ENCODE results near the gene ATP8B1.
"Not testable (repeated sequence)": the region's sequence is repeated elsewhere in the genome, so short reads cannot be mapped to it uniquely, and the experiment has no call there.

ATP8B1 gene

DNA sequence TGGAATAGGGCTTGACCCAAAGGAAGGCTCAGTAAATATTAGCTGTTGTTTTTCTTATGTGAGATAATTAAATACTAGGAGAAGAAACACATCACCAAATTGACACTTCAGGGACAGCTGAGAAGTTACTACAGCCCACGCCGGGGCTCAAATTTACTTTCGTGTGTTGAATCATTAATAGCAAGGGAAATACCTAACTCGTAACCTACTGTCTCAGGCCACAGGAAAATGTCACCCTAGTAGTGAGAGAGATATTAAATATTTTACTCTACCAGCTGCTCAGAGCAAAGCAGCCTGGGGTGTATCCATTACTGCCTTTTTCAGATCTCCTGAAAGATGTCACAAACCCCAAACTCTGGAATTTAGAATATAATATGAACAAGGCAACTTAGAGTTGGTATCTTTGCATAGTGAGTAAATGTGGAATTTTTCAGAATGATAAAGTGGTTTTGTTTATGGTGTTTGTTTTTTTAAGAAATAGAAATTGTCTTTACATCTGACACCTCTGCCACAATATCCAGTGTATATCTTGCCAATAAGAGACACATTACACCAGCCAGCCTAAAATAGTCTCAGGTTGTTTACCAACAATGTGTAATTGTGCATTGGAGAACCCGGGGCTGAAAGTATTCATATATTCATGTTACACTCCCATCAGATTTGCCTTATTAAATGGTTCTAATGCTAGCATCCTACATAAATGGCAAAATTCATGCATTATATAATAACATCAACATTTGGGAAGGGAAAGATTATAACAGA, 48.4 kb downstream of the ATP8B1 start:
- Histone ChIP-seq H3K9ac (ENCODE audit: low read depth, low read length) (no peak overlapping the region), H3K4me1 (ENCODE audit: insufficient read depth, low read length) (no peaks in the 10 kb centered on the region), H3K9me3 (ENCODE audit: control insufficient read depth, insufficient read depth, low read length) (no peaks in the 10 kb centered on the region; the same call in 1 of the 2 replicates), H3K36me3 (ENCODE audit: insufficient read depth, low read length) (no peaks in the 10 kb centered on the region)

GRCh38 chr18:57753063-57753462, 50.1 kb downstream of the ATP8B1 start:
- H3K4me1 ChIP-seq (ENCODE audit: insufficient read depth, low read length): peaks cover 17% of the 10 kb centered on the region
- H3K36me3 ChIP-seq (ENCODE audit: insufficient read depth, low read length): no peaks in the 10 kb centered on the region
- no peak overlapping the region for H3K9ac ChIP-seq (ENCODE audit: low read depth, low read length)
- H3K9me3 ChIP-seq (ENCODE audit: control insufficient read depth, insufficient read depth, low read length): no peaks in the 10 kb centered on the region

DNA sequence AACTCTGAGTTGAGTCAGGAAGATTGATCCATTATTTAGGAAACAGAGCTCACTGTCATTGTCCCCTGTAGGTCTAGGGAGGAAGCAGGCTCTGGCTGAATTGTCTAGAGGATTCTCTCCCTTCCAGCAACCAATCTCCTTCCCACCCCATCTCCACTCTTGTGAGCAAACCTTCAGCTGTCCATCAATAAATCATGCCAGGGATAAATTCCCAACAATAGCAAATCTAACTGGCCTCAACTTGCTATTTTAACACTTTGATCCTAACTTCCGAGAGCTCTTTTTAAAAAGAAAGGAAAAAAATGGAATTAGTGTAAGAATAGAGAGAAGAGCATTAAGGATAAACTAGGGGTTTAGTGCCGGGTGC, 53.5 kb downstream of the ATP8B1 start:
- no peaks in the 10 kb centered on the region for H3K9me3 ChIP-seq (ENCODE audit: control insufficient read depth, insufficient read depth, low read length)
- H3K36me3 ChIP-seq (ENCODE audit: insufficient read depth, low read length): no peaks in the 10 kb centered on the region
- no peak overlapping the region for H3K9ac ChIP-seq (ENCODE audit: low read depth, low read length)
- H3K4me1 ChIP-seq (ENCODE audit: insufficient read depth, low read length): peaks cover 22% of the 10 kb centered on the region

- H3K36me3 ChIP-seq (ENCODE audit: insufficient read depth, low read length): no peaks in the 10 kb centered on the region
- no peak overlapping the region for H3K9ac ChIP-seq (ENCODE audit: low read depth, low read length)
- H3K9me3 ChIP-seq (ENCODE audit: control insufficient read depth, insufficient read depth, low read length): no peaks in the 10 kb centered on the region
- H3K4me1 ChIP-seq (ENCODE audit: insufficient read depth, low read length): peaks cover 22% of the 10 kb centered on the region
Measured at GRCh38 chr18:57748770-57749603, 54.1 kb downstream of the ATP8B1 start.

GRCh38 chr18:57747809-57748680, 55.1 kb downstream of the ATP8B1 start:
- Histone ChIP-seq H3K4me1 (ENCODE audit: insufficient read depth, low read length) (peaks cover 27% of the 10 kb centered on the region), H3K9ac (ENCODE audit: low read depth, low read length) (no peak overlapping the region), H3K36me3 (ENCODE audit: insufficient read depth, low read length) (no peaks in the 10 kb centered on the region), H3K9me3 (ENCODE audit: control insufficient read depth, insufficient read depth, low read length) (no peaks in the 10 kb centered on the region)

DNA sequence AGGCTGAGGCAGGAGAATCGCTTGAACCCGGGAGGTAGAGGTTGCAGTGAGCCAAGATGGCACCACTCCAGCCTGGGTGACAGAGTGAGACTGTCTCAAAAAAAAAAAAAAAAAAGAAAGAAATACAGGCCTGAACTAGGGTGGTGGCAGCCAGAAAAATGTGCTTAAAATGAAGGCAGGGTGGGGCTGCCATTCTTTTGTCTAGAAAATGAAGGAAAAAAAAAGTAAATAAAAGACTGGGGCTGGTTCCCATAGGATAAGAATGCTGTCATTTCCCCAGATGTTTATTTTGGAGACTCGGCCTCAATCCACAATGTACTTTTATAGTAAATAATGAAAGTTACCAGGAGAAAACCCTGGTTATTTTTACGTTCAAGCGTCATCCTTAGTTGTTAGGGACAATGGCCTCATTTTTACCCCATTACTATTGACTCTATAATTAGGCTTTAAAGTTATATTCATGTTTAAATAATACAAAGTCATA, 58.9 kb downstream of the ATP8B1 start:
- H3K9ac ChIP-seq (ENCODE audit: low read depth, low read length): no peak overlapping the region
- H3K4me1 ChIP-seq (ENCODE audit: insufficient read depth, low read length): peaks cover 22% of the 10 kb centered on the region
- no peaks in the 10 kb centered on the region for H3K36me3 ChIP-seq (ENCODE audit: insufficient read depth, low read length)
- H3K9me3 ChIP-seq (ENCODE audit: control insufficient read depth, insufficient read depth, low read length): no peaks in the 10 kb centered on the region

DNA sequence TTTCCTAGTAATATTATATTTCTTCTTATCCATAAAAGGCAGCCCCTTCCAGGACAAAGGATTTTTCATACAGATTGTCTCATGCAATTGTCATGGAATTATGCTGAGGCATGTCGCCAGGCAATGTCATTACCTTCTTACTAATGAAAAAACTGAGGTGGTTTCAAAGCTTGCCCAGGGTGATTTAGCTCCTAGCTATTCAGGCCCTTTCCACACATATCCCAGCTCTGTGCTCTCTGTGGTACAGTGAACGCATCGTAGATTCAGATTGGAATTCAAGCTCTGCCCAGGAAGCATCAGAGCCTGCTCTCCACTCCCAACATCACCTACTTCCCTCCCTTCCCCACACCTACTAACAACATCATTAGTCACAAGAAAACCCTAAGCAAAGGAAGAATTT, 60.1 kb downstream of the ATP8B1 start:
- Histone ChIP-seq H3K36me3 (ENCODE audit: insufficient read depth, low read length) (no peaks in the 10 kb centered on the region), H3K9ac (ENCODE audit: low read depth, low read length) (no peak overlapping the region), H3K9me3 (ENCODE audit: control insufficient read depth, insufficient read depth, low read length) (no peaks in the 10 kb centered on the region), H3K4me1 (ENCODE audit: insufficient read depth, low read length) (peaks cover 10% of the 10 kb centered on the region; the same call in 1 of the 2 replicates)

- no peaks in the 10 kb centered on the region for H3K36me3 ChIP-seq (ENCODE audit: insufficient read depth, low read length)
- no peaks in the 10 kb centered on the region for H3K9me3 ChIP-seq (ENCODE audit: control insufficient read depth, insufficient read depth, low read length)
- H3K4me1 ChIP-seq (ENCODE audit: insufficient read depth, low read length): peaks cover 5% of the 10 kb centered on the region; the same call in 1 of the 2 replicates
- no peak overlapping the region for H3K9ac ChIP-seq (ENCODE audit: low read depth, low read length)
Measured at GRCh38 chr18:57741273-57741672, 61.8 kb downstream of the ATP8B1 start.

- Histone ChIP-seq H3K9me3 (ENCODE audit: control insufficient read depth, insufficient read depth, low read length) (no peaks in the 10 kb centered on the region), H3K36me3 (ENCODE audit: insufficient read depth, low read length) (no peaks in the 10 kb centered on the region), H3K4me1 (ENCODE audit: insufficient read depth, low read length) (no peaks in the 10 kb centered on the region; the same call in 1 of the 2 replicates), H3K9ac (ENCODE audit: low read depth, low read length) (no peak overlapping the region)
Measured at GRCh38 chr18:57738078-57738477, 65.0 kb downstream of the ATP8B1 start.

DNA sequence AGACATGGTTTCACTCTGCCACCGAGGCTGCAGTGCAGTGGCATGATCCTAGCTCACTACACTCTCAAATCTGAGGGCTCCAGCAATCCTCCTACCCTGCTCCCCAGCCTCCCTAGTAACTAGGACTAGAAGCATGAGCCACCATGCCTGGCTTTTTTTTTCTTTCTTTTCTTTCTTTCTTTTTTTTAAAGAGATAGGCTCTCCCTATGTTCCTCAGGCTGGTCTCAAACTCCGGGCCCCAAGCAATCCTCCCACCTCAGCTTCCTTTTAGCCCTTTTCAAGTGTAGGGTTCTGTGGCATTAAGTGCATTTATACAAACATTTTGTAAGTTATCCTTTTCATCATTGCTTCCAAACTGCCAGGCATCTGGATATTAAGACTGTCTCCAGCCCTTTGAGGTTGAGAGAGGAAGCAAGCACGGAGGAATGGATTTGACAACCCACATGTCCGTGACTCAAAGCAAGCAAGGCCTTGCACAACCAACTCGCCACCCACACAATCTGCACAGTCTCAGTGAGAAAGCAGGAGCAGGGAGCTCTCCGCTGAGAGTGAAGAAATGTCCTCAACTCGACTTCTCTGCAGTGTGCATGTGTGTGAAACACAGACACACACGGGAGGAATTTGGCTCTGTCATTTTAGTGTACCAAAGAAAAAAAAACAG, 65.6 kb downstream of the ATP8B1 start:
- H3K9ac ChIP-seq (ENCODE audit: low read depth, low read length): no peak overlapping the region
- no peaks in the 10 kb centered on the region for H3K9me3 ChIP-seq (ENCODE audit: control insufficient read depth, insufficient read depth, low read length)
- no peaks in the 10 kb centered on the region for H3K4me1 ChIP-seq (ENCODE audit: insufficient read depth, low read length)
- H3K36me3 ChIP-seq (ENCODE audit: insufficient read depth, low read length): no peaks in the 10 kb centered on the region

GRCh38 chr18:57735042-57735441, 68.1 kb downstream of the ATP8B1 start:
- H3K36me3 ChIP-seq (ENCODE audit: insufficient read depth, low read length); H3K4me1 ChIP-seq (ENCODE audit: insufficient read depth, low read length); H3K9me3 ChIP-seq (ENCODE audit: control insufficient read depth, insufficient read depth, low read length); H3K9ac ChIP-seq (ENCODE audit: low read depth, low read length): not testable (repeated sequence)

DNA sequence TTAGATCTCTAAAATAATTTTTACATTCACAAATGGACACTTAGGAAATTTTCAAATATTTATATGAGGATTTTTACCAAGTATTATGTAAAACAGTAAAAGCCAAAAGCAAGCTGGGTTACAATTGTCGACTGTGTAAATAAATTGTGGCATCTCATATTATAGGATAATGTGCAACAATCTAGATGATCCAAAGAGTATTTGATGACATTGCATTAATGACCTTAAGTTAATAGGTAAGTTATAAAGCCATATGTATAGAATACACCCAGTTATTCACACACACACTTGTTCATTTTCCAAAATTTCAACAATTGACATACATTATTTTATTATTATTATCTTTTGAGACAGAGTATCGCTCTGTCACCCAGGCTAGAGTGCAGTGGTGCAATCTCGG, 69.3 kb downstream of the ATP8B1 start:
- H3K9me3 ChIP-seq (ENCODE audit: control insufficient read depth, insufficient read depth, low read length): no peaks in the 10 kb centered on the region
- no peak overlapping the region for H3K9ac ChIP-seq (ENCODE audit: low read depth, low read length)
- no peaks in the 10 kb centered on the region for H3K36me3 ChIP-seq (ENCODE audit: insufficient read depth, low read length)
- H3K4me1 ChIP-seq (ENCODE audit: insufficient read depth, low read length): no peaks in the 10 kb centered on the region

- Histone ChIP-seq H3K9me3 (ENCODE audit: control insufficient read depth, insufficient read depth, low read length) (no peaks in the 10 kb centered on the region), H3K4me1 (ENCODE audit: insufficient read depth, low read length) (no peaks in the 10 kb centered on the region), H3K9ac (ENCODE audit: low read depth, low read length) (no peak overlapping the region), H3K36me3 (ENCODE audit: insufficient read depth, low read length) (no peaks in the 10 kb centered on the region)
Measured at GRCh38 chr18:57730146-57730545, 73.0 kb downstream of the ATP8B1 start.

Data from ES-I3 (cell line).